Measurements from ENCODE around the gene ZBTB5.

DNA sequence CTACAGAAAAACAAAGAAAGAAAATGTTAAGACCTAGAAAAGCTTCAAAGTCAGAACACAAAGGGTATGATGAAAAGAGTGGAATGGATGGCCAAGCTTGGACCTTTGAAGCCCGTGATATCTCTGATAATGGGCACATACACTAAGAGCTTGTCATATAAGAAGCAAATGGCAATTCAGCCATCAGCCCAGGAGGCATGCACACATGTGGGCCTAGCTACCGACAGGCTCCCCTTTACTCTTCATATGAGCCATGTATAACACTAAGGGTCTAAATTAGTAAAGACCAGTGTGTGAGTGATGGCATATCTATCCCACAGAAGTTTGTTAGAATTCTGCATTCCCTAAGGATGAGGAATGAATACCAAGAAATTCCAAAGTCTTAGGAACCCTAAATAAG lies 22.7 kb downstream of the ZBTB5 start:
- TF ChIP-seq, protein P1, sequence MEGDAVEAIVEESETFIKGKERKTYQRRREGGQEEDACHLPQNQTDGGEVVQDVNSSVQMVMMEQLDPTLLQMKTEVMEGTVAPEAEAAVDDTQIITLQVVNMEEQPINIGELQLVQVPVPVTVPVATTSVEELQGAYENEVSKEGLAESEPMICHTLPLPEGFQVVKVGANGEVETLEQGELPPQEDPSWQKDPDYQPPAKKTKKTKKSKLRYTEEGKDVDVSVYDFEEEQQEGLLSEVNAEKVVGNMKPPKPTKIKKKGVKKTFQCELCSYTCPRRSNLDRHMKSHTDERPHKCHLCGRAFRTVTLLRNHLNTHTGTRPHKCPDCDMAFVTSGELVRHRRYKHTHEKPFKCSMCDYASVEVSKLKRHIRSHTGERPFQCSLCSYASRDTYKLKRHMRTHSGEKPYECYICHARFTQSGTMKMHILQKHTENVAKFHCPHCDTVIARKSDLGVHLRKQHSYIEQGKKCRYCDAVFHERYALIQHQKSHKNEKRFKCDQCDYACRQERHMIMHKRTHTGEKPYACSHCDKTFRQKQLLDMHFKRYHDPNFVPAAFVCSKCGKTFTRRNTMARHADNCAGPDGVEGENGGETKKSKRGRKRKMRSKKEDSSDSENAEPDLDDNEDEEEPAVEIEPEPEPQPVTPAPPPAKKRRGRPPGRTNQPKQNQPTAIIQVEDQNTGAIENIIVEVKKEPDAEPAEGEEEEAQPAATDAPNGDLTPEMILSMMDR (IDR thresholded peaks at IDR 0.05) = no peak
- TF ChIP-seq POLR2A (IDR thresholded peaks at IDR 0.05) = no peak

All from ovary (tissue), 3 donors.